GM10847 (cell line): ENCODE results near the gene FASN.

Experiments
- POLR2A ChIP-seq: IDR thresholded peaks from 2 replicates; pipeline ENCODE4 v1.6.1; 2011; ENCODE audit not compliant: insufficient read length; ENCODE audit errors: extremely low read depth

Gene FASN

DNA sequence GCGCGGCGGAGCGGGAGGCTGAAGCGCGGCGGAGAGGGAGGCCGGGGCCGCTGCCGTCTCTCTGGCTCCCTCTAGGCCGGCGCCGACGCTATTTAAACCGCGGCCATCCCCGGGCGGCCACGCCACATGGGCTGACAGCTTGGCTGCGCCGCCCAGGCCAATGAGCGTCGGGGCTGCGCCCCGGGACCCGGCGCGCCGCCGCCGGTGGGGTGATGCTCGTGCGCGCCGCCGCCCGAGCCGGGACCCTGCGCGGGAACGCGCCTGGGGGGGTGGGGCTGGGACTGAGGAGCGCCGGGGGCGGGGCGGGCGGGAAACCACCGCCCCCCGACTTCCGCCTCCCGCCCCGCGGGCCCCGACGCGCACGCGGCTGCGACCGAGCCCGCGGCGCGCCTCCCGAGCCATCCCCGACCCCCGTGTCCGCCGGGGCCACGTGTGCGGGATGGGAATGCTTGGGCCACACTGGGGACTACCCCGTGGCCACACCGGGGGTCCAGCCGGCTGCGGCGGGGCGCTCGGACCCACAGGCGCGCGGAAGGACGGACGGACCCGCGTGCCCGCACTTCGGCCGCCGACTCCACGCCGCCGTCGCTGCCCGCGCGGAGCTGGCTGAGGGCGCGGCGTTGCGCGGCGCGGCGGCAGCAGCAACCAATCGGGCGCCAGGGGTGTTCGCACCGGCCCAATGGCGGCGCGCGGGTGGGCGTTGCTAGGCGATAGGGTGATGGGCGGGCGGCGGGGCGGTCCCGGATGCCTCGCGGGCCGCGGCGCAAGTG lies at the start of gene FASN:
TSS of gene FASN (minus strand) at position 68 of the 770 bp plus-strand sequence. CDS start 1,791 bp downstream, outside the sequence.
- TF ChIP-seq POLR2A = peak; percentile 96

- TF ChIP-seq POLR2A = no peak
Measured at GRCh38 chr17:82146663-82147654, 48.9 kb upstream of the FASN start.

DNA sequence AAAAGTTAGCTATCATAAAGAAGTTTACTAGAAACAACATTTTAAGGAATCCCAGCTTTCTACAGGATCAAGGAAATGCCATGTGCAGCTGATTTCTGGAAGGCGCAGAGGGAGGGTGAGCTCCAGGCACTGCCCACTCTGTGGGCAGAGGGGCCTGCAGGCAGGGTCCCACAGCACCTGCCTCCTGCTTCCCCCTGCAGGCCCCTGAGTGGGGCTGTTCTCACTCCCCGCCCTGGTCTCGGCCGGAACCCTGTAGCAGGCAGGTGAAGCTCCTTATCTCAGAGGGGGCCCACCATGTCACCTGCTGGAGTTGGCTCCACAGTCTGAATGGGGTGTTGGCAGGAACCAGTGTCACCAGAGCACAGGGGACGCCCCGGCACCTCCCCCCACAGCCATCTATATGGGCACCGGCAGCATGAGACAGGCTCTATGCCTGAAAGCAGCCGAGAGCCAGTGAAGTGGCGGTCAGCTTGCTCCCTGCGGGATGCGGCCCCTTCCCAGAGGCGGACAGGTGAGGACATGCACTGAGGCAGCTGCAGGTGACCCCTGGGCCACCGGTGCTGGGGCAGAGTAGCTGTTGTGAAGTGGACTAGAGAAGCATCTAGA lies 47.6 kb upstream of the FASN start:
- TF ChIP-seq POLR2A = no peak

- TF ChIP-seq POLR2A = no peak
Measured at GRCh38 chr17:82143333-82143732, 45.3 kb upstream of the FASN start.

DNA sequence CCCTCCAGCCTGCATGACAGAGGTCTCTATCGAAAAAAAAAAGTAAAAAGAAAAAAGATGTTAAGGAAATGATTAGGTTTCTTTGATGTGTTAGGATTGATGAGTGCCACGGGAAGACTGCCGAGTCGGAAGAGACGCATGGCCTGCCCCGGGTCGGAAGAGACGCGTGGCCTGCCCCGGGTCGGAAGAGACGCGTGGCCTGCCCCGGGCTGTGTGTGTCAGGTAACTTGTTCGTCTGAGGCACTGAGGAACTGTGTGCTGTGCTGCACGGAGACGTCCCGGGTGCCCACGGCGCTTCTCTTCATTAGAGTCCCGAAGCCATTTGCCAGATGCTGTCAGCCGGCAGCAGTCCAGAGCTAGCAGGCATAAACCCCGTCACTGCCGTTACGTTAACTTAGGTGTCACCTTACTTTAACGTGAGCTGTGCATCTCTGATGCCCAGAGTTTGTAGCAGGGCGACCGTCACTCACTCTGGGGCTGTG lies 40.5 kb upstream of the FASN start:
- TF ChIP-seq POLR2A = no peak

- TF ChIP-seq POLR2A = no peak
Measured at GRCh38 chr17:82134101-82134500, 36.1 kb upstream of the FASN start.

DNA sequence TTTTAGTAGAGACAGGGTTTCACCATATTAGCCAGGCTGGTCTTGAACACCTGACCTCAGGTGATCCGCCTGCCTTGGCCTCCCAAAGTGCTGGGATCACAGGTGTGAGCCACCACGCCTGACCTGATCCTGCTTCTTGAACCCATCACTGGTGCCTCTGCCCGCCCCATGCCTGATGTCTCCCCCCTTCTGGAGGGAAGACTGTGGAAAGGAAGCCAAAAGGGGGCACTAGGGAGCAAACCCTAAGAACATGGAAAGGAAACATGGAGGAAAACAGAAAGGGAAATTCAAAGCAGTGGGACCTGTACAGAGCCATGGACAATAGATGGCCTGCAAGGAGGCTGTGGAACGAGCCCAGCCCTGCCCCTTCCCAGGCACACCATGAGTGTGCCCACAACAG lies 31.1 kb upstream of the FASN start:
- TF ChIP-seq POLR2A = no peak

- TF ChIP-seq POLR2A = no peak
Measured at GRCh38 chr17:82128287-82128686, 30.3 kb upstream of the FASN start.

GRCh38 chr17:82127704-82128103 lies 29.7 kb upstream of the FASN start:
- TF ChIP-seq POLR2A = no peak

GRCh38 chr17:82127315-82127595 lies 29.2 kb upstream of the FASN start:
- TF ChIP-seq POLR2A = no peak

- TF ChIP-seq POLR2A = no peak
Measured at GRCh38 chr17:82126556-82127314, 28.7 kb upstream of the FASN start.

GRCh38 chr17:82124101-82124500 lies 26.1 kb upstream of the FASN start:
- no peak for TF ChIP-seq POLR2A

- TF ChIP-seq POLR2A = no peak
Measured at GRCh38 chr17:82121660-82122629, 23.9 kb upstream of the FASN start.

DNA sequence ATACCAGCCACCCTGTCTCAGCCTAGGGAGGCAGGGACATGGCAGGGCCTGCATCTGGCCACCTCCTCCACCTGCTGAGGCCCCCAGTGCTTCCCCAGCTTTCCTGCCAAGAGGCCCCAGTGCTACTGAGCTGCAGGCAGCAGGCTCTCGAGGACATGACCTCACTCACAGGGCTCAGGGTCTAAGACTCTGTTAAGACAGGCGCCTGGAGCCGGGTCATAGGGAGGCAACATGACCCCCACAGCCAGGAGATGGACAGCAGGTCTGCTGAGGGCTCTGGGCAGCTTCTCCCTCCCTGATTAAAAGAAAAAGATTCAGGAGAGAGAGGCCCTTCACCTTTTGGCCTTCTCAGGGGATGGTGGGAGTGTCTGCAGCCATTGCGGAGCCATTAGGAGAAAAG lies 23.2 kb upstream of the FASN start:
- no peak for TF ChIP-seq POLR2A
